GM18909 (cell line): ENCODE data around the gene KCNK5.

Source experiments
- ATAC-seq: cut with Tn5 transposase; IDR thresholded peaks from one replicate; pipeline ENCODE4 v1.9.1; 2021; ENCODE audit warnings: mild to moderate bottlenecking; ENCODE audit not compliant: unreplicated experiment, poor library complexity

Gene KCNK5

DNA sequence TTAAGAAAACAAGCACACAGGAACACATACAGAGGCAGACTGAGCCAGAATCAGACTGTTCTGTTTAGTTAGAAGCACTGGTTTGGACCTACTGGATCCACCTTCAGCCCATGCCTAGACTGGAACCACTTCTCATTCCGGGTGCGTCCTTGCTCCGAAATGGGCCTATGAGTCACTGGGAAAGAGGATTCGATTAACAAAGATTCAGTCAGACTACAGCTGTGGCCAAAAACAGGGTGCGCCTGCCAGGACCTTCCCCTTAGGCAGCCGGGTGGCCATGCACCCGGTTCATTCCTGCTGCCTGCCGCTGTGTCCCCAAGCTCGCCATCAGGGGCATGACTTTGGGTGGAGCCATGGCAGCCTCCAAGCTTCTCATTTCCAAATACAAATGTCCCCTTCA is 14.5 kb upstream of the KCNK5 start:
- no peak for ATAC-seq

DNA sequence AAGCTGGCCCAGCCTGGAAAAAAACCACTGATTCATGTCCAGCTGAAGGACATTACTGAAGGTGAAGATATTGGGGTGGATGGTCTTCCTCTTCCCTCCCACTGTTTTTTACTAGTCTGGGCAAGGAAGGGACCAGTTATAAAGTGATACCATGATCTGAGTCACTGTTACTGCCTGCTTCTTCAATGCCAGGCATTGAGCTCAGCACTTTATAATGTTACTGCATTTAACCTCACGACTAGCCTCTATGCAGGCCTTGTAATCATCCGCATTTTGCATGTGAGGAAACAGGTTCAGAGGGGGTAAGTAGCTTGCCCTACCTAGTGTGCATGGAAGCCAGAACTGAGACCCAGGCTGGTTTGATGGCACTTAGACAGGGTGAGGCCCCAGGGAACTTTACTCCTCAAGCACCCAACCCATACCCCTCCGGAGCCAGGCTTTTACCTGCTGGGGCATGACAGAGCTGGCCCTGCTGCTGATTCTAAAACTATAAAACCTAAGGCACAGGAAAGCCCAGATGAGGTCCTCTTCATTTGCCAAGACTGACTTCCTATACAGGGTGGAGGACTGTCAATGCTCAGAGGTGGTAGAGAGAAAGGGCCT is 11.0 kb upstream of the KCNK5 start:
- ATAC-seq: no peak

DNA sequence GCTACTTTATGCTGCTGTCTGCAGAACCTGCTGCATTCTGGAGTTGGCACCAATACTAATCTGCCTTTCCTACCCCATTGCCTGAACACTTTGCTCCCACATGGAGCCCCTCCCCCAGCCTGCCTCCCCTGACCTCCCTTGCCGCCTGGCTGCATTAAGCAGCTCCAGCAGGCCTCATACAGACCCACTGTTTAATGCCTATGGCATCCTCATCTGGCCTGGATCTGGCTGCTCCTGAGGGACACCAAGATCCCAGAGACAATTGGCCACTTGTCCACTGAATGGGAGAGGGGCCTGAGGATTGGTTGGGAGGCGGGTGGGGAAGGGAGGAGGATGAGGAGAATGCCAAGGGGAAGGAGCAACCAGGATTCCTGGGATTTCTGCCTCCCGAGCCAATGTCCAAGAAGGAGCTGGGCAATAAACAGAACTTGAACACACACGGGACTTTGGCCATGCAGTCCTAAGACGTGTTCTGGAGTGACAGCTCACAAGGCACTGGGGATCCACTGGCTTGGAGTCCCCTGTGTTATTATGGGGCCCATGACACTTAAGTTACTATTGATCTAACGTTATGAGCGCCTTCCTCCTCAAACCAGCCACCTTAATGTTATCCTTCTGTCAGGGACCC is 10.4 kb upstream of the KCNK5 start:
- ATAC-seq: no peak

DNA sequence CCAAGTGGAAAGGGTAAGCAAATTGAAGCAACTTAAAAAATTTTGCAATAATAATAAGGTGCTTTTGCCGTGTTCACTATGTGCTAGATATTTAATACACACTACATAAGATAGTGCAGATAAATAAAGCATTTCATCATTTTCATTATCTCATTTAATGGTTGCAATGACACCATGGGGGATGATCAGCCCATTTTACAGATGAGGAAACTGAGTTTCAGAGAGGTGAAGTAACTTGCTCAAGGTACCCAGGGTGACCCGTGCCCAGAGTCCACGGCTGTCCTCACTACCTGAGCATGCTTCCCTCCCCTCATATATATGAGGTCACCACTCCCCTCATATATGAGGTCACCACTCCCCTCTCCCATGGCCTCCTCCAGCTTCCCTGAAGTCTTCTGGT is 7.5 kb upstream of the KCNK5 start:
- ATAC-seq: no peak

DNA sequence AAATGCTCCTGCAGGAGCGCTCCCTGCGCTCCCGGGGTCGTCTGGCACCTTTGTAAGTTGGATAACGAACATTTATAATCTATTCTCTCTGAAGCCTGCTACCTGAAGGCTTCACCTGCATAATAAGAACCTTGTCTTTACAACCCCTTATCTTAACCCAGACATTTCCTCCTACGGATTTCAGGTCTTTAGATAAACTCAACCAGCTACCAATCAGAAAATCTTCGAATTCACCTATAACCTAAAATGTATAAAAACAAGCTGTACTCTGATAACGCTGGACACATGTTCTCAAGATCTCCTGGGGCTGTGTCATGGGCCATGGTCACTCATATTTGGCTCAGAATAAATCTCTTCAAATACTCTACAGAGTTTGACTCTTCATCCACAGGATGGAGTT is 4.1 kb upstream of the KCNK5 start:
- no peak for ATAC-seq

DNA sequence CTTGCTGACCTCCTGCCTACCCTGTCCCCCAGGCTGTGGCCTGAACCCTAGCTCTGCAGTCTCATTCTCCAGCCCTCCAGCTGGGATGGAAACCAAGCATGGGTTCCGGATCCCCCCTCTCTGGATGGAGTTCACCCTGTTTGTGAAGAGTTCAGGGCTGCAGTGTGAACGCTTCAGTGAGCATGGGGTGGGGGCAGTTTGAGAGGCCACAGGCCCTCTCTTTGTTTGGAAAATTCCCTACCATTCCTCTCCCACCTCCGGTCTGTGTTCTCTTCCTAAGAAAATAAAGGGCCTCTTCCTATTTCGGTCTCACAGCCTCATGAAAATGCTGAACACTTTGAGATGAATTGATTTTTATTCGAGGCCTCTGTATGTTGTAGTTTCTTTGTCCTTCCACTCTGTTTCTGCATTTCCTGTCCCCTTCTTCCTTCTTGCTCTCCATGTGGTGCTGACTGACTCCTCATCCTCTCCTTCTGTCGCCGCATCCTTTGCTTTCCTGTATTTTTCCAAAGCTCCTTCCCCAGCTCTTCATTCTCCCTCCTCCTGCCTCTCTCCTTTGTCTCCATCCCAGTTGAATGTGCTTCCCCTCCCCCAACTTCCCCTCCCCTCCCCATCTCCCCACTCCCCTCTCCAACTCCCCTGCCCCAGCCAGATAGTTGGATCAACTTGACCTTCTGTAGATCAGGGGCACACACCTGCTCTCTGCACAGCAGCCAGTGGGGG is 2.4 kb upstream of the KCNK5 start:
- ATAC-seq: no peak

DNA sequence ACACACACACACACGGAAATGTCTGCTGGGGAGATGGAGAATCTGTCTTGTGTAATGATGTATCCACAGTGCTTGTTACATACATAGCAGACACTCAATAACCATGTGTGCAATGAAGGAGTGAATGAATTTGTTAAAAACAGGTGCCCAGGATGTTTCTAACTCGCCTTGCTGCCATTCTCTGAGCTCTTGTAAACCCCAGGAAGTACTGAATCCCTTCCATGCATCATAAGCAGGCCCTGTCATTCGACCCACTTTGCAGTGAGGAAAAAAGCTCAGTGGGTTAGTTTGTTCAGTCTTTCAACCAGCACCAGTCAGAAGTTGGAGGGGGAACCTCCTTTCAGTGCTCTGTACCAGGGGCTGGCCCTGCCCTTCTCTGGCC is 1.4 kb upstream of the KCNK5 start:
- ATAC-seq: no peak

DNA sequence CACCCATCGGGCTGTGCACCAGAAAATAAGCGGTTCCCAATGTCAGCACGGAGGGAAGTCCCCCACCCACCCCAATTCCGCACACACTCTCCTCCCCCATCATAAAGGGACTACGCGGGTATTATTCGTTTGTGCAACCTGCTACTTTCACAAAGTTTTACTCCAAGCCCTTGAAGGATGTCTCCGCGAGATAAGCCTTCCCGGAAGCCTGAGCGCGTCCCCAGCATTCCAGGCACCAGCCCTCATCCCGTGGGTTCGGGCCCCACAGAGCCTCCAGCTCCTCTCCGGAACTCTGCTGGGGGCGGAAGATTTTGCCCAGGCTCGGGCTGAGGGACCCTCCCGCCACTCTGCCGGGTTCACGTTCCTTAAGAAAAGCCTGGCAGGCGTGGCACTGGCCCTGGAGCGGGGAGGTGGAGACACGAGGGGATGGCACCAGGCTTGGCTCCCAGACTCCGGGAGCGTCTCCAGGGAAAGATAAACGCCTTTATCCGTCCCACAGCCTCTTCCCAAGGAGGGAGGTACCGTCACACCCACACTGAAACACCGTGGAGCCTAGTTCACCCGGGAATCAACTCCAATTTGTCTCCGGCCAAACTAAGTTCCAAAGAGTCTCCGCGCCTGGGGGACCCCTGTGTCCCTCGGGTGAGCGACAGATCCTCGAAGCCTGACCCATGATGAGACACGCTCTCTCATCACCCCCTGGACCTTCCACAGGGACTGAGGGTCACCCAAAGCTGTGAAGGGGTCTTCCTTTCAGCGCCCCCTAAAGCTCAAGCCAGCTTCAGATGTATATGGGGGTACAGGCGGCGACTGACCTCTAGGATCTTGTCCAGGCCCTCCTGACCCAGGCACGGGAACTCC is 934 bp downstream of the KCNK5 start:
- no peak for ATAC-seq

DNA sequence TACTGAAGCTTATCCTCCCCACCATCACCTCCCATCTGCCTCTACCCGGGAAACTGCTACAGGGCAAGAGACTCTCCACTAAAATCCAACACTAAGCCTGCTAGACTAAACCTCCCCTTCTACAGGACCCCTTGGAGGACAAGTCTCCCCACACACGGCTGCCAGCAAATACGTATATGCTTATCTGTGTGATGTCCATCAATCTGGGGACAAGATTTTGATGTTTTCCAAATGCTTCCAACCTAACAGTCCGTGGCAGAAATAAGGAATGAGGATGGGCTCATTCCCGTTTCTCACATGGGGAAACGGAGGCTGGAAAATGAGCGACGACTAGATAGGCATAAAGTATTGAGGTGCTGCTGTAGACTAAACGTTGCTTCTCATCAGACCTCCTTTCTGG is 1.8 kb downstream of the KCNK5 start:
- no peak for ATAC-seq

DNA sequence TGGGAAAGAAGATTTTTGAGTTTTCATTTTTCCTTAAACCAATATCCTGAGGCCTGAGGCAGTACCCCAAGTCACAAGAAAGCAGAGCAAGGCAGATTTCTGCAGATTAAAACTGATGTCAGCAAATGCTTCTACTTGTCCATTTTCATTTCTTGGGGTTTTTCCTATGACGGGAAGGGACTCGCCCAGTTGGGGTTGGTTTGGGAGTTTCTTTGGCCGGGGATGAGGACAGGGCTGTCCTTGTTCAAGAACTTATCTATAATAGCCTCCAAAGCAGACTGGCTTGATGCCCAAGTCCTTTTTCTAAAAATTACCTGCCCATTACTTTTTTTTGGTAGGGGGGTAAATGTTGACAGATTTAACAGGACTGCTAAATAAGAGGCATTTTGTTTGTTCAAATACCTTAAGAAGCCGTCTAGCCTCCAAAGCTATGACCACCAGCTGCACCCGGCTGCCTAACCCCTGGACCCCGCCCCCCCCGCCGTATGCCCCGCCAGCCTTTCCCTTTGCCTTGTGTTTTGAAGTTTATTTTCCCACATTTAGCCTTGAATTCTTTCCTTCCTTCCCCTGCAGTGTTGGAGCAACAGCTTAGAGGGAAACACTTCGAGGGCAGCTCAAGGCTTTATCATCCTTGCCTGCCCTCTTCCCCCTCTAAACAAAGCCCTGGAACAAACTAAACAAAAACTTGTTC is 2.5 kb downstream of the KCNK5 start:
- no peak for ATAC-seq

DNA sequence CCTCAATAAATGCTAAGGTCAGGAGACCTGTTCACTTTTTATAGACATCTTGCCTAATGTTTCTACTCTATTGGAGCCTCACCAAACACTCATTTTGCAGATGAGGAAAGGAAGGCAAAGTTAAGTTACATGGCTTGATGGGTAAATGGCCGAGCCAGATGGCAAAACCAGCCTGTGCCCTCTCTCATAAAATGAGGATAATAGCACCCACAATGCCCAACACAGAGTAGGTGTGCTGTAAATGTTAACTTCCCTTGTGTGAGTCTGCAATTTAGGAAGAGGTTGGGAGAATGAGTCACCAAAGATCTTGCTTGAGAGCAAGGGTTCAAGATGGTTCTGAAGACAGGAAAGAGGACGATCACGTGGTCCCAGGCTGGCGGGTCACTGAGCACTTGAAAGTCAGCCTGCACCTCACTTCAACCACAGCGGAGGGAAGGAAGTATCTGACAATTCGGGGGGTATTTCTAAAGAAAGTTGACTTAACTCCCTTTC is 3.3 kb downstream of the KCNK5 start:
- no peak for ATAC-seq

DNA sequence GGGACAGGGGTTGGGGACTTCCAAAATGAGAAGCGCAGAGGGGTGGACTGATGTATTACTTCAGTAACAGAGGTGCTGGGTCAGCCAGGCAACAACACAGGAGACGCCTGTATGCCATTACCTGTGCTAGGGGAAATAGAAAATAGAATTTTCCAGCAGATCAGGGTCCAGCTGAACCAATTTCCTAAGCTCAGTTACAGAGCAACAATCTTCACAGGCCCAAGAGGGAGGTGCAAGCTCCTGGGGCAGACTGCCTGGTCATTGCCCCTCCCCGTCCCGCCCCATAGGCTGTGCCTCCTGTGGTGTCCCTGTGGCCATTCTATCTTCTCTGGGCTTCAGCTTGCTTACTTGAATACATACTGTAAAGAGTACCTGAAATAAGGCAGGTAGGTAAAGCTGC is 3.7 kb downstream of the KCNK5 start:
- ATAC-seq: no peak

DNA sequence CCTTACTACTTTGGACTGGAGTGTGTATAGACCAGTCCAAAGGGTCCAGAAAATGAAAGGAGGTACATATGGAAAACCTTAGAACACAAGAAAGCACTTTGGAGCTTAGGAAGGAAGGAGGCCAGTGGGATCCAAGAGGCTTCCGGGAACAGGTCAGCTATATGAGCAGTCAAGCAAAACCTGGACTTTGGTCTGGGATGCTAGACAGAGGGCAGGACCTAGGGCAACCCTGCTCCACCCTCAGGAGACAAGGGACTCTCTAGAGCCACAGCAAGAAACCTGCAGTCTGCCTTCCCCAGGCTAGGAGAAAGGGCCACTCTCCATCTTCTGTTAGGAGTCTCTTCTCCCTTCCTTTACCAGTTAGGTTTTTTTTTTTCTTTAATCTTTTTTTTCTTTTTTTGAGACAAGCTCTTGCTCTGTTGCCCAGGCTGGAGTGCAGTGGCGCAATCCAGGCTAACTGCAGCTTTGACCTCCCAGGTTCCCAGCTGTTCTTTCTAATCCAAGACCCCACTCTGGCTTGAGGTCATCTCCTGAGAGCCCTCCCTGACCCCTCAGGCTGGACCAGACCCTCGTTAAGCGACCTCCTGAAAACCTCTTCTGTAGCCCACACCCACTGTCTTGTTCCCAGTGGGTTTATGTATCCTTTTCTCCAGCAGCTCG is 4.6 kb downstream of the KCNK5 start:
- ATAC-seq: no peak

DNA sequence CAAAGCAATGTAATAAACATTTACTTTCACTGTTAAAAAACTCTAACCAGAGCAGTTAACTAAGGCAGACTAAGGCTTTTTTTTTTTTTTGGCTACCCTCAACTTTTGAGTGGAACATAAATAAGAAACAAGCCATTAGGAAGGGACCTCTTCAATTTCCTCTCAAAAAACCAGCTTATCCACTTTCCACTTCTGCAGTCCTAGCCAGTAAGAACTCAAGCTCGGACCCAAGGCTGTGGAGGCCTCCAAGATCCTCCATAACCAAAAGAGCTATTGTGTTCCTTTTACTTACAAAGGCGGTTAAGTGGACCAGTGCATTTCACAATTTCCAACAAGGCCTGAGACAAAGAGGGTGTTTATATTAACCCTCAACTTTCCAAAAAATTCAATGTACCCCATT is 5.3 kb downstream of the KCNK5 start:
- ATAC-seq: no peak

DNA sequence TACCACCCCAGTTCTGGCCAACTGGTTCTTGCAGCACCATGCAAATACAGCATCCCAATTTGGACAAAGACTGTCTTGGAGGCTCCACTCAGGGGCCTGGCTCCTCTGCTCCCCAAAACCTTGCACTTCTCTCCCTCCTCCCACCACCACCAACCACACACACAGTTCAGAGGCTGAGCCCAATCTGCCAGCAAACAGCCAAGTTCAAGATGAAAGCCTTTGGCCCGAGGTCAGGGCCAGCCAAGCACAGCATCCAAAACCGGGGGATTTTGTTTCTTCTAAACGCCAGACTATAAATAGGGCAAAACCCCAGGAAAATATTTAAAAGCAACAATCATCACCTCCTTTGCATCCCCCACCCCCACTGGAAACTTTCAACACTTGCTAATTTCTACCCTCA is 5.7 kb downstream of the KCNK5 start:
- ATAC-seq: no peak

DNA sequence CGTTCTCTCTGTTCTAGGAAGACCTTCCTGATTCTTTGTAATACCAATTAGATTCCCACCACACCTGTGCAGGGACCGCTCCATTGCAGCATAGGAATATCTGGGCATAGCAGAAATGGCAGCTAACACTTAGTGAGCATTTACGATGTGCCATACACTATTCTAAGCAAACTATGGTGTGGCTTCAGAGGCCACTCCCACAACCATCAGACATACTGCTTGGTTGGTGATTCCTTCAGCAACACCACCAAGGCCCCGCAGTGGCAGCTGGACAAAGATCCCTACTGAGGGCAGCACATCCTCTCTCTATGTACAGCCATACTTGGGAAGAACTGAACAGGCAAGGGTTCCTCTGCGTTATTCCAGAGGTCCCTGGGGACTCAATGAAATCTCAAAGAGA is 6.2 kb downstream of the KCNK5 start:
- no peak for ATAC-seq

DNA sequence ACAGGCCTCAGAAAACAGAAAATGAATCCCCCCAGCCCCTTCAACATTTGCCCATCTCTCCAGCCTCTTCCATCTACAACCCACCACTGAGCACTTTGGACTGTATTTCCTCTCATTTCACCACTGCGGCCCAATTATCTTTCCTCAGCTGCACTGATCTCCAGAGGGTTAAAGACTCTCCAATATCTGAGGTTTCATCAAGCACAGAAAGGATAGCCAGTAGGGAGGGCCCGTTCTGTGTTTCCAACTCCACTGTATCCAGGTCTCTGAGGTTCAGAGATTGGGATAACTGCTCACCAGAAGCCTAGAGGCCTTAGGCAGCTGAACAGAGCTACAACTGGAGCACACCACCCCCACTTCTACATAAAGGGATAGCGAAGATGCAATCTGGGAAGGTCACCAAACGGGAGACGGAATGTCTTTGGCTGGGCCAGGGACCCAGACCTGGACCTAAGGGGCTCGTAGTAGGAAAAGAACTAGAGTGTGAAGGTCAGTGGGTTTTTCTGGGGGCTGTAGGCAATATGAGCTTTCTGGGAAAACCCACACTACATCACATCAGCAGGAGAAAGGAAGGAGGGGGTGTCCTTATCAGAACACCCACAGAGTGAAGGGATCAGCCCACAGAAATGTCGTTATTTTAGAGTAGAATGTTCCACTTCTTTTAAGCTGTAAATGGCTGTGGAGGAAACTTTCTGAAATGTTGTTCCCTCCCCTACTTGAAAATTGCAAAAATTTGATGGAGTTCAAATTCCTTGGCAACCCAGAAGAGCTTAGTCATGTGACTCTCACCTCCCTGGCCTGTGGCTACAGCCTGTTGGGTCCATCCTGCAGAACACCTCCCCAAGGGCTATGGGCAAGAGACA is 7.3 kb downstream of the KCNK5 start:
- ATAC-seq: no peak

DNA sequence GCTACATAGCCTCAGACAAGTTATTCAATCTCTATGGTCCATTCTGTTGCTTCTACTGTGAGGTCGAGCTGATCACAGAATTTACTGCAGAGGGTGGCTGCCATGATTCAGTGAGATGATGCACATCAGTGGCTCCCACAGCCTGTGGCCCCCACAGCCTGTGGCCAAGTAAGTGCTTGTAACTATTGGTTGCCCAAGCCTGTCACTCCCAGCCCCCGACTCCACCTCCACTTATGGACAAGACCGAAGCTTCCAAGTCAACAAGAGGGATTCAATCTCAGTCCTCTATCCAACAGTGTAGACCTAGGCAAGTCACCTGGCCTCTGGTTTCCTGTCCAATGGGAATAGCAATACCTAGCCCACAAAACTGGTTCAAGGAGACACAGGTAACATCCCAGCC is 8.2 kb downstream of the KCNK5 start:
- ATAC-seq: no peak
